BJ (cell line): ENCODE measurements around the gene GEMIN7. TPM values are rescaled to one million over a fixed set of nuclear protein-coding genes. Genes with fewer than 3 reads are reported as not detected.

ENCODE experiments used
- CTCF ChIA-PET: fragments of 350-600 bp; formaldehyde crosslinking; extraction: SDS; loops from one replicate; lab custom pipeline; 2021; ENCODE audit warnings: antibody characterized with exemption, inconsistent platforms; lab: Yijun Ruan, JAX
- POLR2A ChIA-PET: fragments of 300-600 bp; sonication (Branson Sonifier 250); formaldehyde crosslinking; extraction: SDS; loops from one replicate; lab custom pipeline; 2021; ENCODE audit warnings: antibody characterized with exemption; lab: Charles Lee
- DNase-seq: peaks from one replicate; pipeline ENCODE4 v3.0.0-alpha.2; 2011; ENCODE audit warnings: low read depth
- H3K27me3 ChIP-seq: 2 replicates; pipeline ENCODE4 v1.6.0; 2011; ENCODE audit warnings: low read length; ENCODE audit not compliant: control insufficient read depth, insufficient read depth
- H3K36me3 ChIP-seq: 2 replicates; pipeline ENCODE4 v1.5.1; 2011; ENCODE audit warnings: low read length; ENCODE audit not compliant: control insufficient read depth, insufficient read depth
- H3K4me3 ChIP-seq: 2 replicates; pipeline ENCODE4 v1.5.1; 2011; ENCODE audit warnings: low read depth, mild to moderate bottlenecking, control low read depth, low read length
- CTCF ChIP-seq: IDR thresholded peaks from 2 replicates; pipeline ENCODE4 v1.5.1; 2011; ENCODE audit warnings: low read depth, mild to moderate bottlenecking, control low read depth, inconsistent platforms, low read length, moderate library complexity; ENCODE audit not compliant: insufficient read depth
- polyA plus RNA-seq: library from polyadenylated mRNA; depleted of rRNA; stranded (reverse); fragments of >200 nt; gene quantifications from 2 replicates; pipeline ENCODE4 v1.2.3, GENCODE V29; 2011

The GEMIN7 gene
- polyA plus RNA-seq, 1 experiment = 25.0 TPM

- CTCF ChIA-PET = interaction anchor here (0.5 to 2.5 kb wide), 2 partner anchors 11 to 265 kb away, joined by 3 to 19 read pairs; no protein-coding TSS in a partner anchor
- no peak for TF ChIP-seq CTCF
- no peak overlapping the region for H3K4me3 ChIP-seq
- POLR2A ChIA-PET = no interaction called here
- DNase-seq = no peak
- H3K36me3 ChIP-seq = peaks cover 26% of the 10 kb centered on the region
- H3K27me3 ChIP-seq = no peaks in the 10 kb centered on the region
Observed at GRCh38 chr19:45070214-45070613, 8.8 kb upstream of the GEMIN7 start.

GRCh38 chr19:45070861-45071544 lies 8.1 kb upstream of the GEMIN7 start:
- ChIA-PET POLR2A (no interaction called here), CTCF (interaction anchor here (0.5 kb wide), 1 partner anchor 264 kb away, joined by 3 read pairs; no protein-coding TSS in a partner anchor)
- no peak for TF ChIP-seq CTCF
- DNase-seq = no peak
- H3K4me3 ChIP-seq = no peak overlapping the region
- no peaks in the 10 kb centered on the region for H3K27me3 ChIP-seq
- H3K36me3 ChIP-seq = peaks cover 23% of the 10 kb centered on the region

- no peaks in the 10 kb centered on the region for H3K27me3 ChIP-seq
- ChIA-PET POLR2A (no interaction called here), CTCF (interaction anchor here (3.9 kb wide), 1 partner anchor 12 kb away, joined by 19 read pairs; no protein-coding TSS in a partner anchor)
- H3K4me3 ChIP-seq = no peak overlapping the region
- no peak for DNase-seq
- peaks cover 23% of the 10 kb centered on the region for H3K36me3 ChIP-seq
- TF ChIP-seq CTCF = no peak
Observed at GRCh38 chr19:45071545-45071938, 7.5 kb upstream of the GEMIN7 start.

GRCh38 chr19:45071969-45072790 lies 6.9 kb upstream of the GEMIN7 start:
- ChIA-PET CTCF (interaction anchor here (0.6 to 3.9 kb wide), 3 partner anchors 13 to 266 kb away, joined by 3 to 19 read pairs (median 3); no protein-coding TSS in a partner anchor), POLR2A (no interaction called here)
- no peaks in the 10 kb centered on the region for H3K27me3 ChIP-seq
- no peak overlapping the region for H3K4me3 ChIP-seq
- DNase-seq = no peak
- H3K36me3 ChIP-seq = peaks cover 19% of the 10 kb centered on the region
- no peak for TF ChIP-seq CTCF

- ChIA-PET CTCF (interaction anchor here (1.1 to 3.9 kb wide), 2 partner anchors 16 to 36 kb away, joined by 3 to 19 read pairs; no protein-coding TSS in a partner anchor), POLR2A (no interaction called here)
- peaks cover 9% of the 10 kb centered on the region for H3K36me3 ChIP-seq
- H3K27me3 ChIP-seq = no peaks in the 10 kb centered on the region
- TF ChIP-seq CTCF = no peak
- H3K4me3 ChIP-seq = no peak overlapping the region
- DNase-seq = no peak
Observed at GRCh38 chr19:45074744-45075300, 4.2 kb upstream of the GEMIN7 start.
